CD4-positive, alpha-beta T cell treated with Interleukin-21 for 1 hour (primary cell): Measurements from ENCODE around the gene GJA4.
"Not testable (repeated sequence)": the region's sequence is repeated elsewhere in the genome, so short reads cannot be mapped to it uniquely, and the experiment has no call there.

ENCODE experiments used
- DNase-seq: peaks from one replicate; pipeline ENCODE4 v3.0.0-alpha.2; 2020

The GJA4 gene

DNA sequence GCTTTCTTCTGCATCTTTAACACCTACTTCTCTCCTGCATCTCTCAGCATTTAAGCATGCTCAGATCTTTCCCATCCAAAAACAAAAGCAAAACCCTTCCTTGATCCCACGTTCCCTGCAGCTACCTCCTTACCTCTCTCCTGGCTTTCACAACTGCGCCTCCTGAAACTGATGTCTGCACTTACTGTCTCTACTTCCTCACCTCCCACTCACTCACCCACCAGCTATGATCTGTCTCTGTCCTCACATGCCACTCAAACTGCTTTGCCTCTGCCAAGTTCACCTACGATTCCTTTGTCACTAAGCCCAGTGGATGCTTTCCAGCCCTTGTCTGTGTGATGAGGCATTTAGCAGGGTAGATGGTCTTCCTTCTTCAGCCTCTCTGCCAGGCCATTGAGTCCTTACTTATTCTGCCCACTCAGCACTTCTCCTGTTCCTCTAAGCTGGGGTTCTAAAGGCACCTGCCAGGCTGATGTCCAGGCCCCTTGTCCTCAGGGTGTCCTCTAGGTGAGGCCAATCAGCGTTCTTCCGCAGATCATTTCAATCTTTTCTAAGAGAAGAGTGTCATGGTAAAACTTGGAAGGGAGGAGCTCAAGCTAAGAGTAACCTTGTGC lies 21.8 kb upstream of the GJA4 start:
- no peak for DNase-seq

DNA sequence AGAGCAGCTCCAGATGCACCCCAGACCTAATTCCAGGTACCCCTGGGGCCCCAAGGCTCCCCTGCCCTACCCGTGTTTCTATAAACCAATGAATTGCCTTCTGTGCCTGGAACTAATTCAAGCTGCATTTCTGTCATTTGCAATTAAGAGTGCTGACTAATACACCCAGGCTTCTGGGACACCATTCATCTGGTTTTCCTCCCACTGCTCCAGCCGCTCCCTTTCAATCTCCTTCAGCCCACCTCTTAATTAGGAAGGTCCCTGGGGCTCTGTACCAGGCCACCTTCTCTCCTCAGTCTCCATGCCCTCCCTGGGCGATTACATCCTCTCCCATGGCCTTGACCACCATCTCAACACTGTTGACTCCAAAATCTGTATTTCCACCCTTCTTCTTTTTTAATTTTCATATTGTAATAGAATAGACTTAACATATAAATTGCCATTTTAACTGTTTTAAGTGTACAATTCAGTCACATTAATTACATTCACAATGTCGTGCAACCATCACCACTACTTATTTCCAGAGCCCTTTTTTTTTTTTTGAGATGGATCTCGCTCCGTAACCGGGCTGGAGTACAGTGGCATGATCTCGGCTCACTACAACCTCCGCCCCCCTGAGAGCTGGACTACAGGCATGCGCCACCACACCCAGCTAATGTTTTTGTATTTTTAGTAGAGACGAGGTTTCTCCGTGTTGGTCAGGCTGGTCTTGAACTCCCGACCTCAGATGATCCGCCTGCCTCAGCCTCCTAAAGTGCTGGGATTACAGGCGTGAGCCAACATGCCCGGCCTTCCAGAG lies 21.0 kb upstream of the GJA4 start:
- no peak for DNase-seq

DNA sequence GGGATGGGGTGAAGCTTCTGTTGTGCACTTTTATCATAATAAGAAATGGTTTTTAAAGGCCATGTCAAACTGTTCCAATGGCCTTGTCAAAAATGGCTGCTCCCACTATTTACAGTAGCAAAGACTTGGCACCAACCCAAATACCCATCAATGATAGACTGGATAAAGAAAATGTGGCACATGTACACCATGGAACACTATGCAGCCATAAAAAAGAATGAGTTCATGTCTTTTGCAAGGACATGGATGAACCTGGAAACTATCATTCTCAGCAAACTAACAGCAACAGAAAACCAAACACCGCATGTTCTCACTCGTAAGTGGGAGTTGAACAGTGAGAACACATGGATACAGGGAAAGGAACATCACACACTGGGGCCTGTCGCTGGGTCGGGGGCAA lies 19.7 kb upstream of the GJA4 start:
- DNase-seq, result not testable (repeated sequence)

DNA sequence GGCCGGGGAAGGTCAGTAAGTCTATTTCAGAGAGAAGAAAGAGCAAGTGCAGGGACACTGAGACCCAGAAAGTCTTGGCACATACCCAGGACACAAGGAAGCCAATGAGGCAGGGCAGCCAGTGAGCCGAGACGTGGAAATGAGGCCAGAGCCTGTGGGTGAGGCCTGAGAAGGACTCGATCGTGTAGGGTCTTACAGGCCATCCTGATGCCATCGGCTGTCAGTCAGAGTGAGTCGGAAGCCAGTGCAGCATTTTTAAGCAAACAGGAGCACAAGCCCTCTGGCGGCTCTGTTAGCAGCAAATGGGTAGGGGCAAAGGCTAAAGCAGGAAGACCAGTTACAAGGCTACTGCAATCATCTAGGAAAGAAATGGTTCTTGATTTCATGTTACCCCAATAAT lies 17.8 kb upstream of the GJA4 start:
- DNase-seq, result no peak

DNA sequence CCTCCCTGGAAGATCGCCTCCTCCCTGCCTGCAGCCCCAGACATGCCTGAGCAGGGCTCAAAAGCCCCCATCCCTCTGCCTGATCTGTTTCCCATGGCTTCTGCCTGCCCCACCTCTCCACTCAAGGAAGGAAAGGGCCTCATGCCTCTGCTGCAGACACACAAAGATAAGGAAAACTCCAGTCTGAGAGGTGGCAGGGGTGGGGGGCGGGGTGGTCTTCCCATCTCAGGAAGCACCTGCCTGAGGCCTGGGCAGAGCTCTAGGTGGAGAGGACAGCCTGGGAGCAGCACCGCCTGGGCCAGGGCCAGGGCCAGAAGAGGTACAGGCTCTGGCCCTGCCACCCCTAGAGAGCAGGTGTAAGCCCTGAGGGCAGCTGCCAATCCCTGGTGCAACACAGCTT lies 15.9 kb upstream of the GJA4 start:
- DNase-seq, result no peak

DNA sequence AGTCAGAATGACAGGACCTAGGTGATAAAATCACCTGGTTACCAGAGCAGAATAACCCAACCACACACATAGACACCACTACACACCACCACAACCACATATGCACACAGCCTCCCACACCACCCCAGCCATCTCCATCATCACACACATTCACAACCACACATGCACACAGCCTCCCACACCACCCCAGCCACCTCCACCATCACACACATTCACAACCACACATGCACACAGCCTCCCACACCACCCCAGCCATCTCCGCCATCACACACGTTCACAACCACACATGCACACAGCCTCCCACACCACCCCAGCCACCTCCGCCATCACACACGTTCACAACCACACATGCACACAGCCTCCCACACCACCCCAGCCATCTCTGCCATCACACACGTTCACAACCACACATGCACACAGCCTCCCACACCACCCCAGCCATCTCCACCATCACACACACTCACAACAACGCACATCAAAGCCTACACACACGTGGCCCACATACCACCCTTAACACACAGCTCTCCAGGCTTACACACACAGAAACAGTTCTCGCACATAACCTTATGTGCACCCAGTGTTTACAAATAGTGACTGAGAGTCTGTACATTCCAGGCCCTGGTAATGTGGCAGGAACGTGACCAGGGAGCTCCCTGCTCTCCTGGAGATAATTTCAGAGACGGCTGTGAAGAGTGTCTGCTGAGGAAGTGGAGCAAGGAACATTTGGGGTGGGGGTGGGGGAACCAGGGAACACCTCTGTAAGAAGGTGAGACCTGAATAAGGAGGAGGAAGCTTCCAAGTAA lies 15.1 kb upstream of the GJA4 start:
- no peak for DNase-seq

DNA sequence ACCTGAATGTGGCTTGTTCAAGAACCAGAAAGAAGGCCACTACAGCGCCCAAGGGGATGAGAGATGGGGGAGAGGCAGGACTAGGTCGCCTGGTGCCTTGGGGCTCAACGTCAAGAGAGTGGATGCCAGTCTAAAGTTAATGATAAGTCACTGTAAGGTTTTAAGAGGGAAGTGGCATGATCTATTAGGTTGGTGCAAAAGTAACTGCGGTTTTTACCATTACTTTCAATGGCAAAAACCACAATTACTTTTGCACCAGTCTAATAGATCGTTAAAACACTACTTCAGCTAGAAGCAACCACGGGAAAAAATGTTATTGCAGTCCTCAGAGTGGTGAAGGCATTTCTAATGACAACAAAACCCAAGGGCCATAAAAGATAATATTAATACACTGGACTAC lies 14.4 kb upstream of the GJA4 start:
- no peak for DNase-seq

DNA sequence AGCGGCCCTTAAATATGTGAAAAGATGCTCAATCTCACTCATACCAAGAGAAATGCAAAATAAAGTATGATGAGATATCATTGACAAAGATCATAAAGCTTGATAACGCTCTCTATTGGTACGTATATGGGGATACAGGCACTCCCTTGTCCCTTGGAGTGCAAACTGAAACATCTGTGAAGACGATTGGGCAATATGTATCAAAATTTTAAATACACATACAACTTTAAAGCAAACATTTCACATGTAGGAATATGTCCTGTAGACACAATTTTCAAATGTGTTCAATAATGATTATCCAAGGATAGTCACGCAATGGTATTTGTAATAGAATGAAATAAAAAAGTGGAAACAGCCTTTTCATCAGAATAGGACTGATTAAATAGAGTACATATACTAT lies 13.8 kb upstream of the GJA4 start:
- no peak for DNase-seq

DNA sequence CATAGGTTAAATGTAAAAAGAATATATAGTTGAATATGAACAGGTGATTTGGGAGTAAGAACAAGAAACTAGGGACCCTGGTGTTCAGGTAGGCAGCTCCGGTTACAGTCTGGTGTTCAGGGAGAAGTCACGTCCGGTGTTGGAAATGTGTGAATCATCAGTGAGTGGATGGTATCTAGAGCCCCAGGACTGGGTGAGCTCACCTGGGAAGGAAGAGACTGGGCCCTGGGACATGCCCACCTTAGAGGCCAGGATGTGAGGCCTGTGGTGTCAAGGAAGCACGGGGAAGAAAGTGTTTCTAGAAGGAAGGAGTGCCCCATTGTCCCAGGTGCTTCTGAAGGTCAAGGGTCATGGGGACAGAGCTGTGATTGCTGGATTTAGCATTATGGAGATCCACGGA lies 13.3 kb upstream of the GJA4 start:
- DNase-seq, result no peak

DNA sequence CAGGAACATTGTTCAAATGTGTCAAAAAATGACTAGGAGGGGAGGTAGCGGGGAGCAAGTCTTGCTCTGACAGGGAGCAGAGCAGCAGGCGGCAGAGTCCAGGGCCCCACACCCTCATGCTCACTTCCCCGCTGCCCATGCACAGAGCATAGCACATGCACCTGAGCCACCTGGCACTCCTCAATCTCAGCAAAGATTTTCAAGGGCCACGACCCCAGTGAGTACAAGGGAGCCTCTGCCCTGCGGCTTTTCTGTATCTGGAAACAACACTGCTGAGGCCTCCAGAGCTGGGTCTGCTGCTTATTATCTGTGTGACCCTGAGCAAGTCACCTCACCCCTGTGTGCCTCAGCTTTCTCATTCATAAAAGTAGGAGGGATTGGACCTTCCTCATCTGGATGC lies 12.8 kb upstream of the GJA4 start:
- no peak for DNase-seq

DNA sequence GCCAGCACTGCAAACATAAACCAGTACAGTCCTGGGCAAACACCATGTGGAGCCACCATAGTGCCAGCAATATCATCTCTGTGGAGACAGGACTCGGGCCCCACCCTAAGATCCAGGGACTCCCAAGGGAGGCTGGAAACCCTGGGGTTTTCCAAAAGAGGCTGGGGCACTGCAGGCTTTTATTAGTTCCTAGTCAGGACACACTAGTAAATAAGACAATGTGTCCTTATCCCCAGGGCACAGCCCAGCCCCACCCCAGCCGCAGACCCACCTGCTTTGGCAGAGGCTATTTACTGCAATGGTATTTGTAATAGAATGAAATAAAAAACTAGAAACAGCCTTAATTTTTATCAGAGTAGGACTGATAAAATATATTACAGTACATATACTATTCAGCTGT lies 12.3 kb upstream of the GJA4 start:
- DNase-seq, result no peak

DNA sequence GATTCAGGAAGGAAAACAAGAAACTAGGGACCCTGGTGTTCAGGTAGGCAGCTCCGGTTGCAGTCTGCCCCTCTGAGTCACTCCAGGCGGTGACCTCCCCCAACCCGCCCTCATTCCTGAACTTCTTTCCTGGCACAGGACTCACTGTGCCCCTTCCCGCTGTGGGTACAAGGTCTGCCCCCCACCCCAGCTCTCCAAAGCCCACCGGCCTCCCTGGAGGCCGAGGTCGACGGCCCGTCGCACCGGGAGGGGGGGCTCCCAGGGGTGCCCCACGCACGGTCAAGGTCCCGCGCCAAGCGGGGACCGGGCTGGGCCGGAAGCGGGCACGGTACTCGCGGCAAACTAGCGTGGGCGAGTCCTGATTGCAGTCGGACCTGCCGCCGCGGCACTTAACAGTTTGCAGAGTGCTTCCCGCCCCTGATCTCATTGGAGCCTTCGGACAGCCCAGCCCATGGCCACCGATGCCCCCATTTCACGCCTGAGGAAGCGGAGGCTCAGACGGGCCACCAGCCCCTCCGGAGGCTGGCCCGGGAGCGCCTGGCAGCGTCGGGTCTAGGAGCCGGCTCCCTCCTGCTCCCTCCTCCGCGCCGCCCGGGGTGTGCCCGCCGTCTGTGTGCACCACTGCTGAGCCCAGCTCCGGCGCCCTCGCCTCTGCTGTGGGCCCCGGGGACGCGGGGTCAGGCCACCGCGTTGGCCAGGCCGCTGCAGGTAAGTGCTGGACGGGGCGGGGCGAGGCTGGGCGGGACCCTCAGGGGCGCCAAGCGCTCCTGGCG lies 11.5 kb upstream of the GJA4 start, which contains the start of gene GJB3:
Gene GJB3 (plus strand): TSS at position 144 of the 773 bp plus-strand sequence. CDS start 3,549 bp downstream, outside the sequence.
- DNase-seq, result no peak

DNA sequence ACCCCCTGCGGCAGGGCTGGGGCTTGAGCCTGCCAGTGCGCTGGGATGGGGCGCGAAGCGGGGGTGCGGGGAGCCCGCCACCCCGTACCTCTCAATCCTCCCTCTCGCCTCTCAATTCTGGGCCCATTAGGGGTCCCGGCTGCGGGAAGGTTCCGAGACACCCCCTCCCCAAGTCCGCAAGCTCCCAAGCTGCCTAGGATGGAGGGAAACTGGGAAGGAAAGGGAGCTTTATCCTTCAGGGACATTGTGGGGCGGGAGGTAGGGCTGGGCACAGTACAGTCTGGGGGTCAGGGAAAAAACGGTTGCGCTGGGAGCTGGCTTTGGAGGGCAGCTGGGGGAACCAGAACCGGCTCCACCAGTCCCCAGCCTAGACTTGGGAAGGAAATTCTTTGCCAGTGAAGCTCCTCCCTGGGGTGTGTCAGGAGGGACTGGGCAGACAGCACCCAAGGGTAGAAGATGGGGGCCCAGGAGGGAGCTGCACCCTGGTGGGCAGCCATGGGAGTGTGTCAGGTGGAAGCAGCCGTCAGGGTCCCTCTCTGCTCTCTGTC lies 10.9 kb upstream of the GJA4 start:
- no peak for DNase-seq

DNA sequence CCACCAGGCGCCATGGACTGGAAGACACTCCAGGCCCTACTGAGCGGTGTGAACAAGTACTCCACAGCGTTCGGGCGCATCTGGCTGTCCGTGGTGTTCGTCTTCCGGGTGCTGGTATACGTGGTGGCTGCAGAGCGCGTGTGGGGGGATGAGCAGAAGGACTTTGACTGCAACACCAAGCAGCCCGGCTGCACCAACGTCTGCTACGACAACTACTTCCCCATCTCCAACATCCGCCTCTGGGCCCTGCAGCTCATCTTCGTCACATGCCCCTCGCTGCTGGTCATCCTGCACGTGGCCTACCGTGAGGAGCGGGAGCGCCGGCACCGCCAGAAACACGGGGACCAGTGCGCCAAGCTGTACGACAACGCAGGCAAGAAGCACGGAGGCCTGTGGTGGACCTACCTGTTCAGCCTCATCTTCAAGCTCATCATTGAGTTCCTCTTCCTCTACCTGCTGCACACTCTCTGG lies 8.0 kb upstream of the GJA4 start:
- DNase-seq, result no peak

DNA sequence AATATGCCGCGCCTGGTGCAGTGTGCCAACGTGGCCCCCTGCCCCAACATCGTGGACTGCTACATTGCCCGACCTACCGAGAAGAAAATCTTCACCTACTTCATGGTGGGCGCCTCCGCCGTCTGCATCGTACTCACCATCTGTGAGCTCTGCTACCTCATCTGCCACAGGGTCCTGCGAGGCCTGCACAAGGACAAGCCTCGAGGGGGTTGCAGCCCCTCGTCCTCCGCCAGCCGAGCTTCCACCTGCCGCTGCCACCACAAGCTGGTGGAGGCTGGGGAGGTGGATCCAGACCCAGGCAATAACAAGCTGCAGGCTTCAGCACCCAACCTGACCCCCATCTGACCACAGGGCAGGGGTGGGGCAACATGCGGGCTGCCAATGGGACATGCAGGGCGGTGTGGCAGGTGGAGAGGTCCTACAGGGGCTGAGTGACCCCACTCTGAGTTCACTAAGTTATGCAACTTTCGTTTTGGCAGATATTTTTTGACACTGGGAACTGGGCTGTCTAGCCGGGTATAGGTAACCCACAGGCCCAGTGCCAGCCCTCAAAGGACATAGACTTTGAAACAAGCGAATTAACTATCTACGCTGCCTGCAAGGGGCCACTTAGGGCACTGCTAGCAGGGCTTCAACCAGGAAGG lies 7.4 kb upstream of the GJA4 start:
- DNase-seq, result no peak

DNA sequence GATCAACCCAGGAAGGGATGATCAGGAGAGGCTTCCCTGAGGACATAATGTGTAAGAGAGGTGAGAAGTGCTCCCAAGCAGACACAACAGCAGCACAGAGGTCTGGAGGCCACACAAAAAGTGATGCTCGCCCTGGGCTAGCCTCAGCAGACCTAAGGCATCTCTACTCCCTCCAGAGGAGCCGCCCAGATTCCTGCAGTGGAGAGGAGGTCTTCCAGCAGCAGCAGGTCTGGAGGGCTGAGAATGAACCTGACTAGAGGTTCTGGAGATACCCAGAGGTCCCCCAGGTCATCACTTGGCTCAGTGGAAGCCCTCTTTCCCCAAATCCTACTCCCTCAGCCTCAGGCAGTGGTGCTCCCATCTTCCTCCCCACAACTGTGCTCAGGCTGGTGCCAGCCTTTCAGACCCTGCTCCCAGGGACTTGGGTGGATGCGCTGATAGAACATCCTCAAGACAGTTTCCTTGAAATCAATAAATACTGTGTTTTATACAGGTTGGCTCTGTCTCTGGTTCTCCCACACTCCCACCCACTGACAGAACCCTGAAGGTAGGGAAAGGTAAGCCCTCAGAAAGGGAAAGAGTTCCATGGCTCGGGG lies 6.8 kb upstream of the GJA4 start:
- no peak for DNase-seq

DNA sequence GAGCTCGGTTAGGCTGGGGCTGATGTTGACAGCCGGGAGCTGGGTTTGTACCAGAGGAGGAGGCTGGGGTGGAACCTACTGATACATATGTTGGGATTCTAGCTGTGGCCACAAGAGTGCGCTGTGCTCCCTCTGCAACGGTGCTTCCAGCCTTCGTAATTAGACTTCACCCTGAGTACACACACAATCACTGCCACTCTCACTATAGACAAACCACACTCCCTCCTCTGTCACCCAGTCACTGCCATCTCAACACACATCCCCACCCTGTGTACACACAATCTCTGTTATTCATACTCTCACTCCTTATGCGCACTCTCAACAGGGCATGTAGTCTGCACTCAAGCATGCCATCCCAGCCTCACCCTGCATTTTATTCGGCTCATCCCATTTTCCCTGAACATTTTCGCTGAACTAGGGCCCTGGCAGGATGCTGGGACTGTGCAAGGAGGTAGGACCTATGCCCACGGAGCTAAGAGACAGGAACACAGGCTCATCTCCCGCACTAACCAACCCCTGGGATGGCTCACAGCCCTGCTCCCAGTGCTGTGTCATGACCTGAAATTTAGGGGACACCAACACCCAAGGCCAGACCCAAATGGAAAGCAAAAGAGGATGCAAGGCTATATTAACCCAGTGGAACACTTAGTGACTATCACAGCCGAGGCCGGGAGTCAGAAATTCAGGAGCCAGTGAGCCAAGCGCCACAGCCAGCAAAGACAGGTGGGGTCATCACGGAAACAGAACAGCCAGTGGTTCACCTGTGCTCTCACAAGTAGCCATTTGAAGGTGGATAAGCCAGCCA lies 6.1 kb upstream of the GJA4 start:
- DNase-seq, result peak; percentile 63

DNA sequence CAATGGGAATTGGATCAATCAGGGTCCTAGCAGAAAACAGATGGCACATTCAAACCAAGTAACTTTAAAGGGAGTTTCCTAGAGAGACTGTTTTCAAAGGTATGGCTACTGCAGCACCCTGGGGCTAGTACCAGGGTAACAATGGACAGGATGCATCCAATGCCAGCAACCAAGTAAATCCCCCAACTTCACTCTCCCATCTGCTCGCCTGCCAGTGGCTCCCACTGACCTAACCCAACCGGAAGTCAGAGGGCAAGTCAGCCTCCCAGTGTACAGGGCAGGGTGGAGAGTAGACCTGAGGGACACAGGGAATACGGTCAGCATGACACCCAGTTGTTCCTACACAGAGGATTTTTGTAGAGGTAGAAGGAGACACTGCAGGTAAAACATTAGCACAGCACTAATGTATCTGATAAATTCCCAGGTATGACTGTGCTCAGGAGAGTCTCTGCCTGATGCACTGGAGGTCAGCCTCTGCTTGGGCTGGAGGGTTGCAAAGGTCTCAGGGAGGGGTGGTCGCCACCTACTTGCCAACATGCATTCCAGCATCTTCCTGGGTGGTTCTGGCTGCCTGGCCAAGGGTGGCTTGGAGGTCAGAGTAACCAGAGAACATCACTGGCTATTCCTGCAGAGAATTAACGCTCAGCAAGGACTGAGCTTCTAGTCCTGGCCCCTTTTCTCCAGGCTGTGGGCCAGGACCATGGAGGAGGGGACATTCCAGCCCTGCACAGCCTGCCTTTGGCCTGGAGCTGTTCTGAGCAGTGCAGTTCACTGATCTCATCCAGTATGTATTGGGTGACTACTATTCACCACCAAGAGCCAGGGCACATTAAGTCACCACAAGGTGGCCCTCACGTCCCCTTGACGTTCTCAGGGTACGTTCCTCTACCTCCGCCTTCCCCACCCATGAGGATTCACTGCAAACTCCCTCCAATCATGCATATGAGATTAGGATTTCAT lies 5.1 kb upstream of the GJA4 start:
- no peak for DNase-seq

DNA sequence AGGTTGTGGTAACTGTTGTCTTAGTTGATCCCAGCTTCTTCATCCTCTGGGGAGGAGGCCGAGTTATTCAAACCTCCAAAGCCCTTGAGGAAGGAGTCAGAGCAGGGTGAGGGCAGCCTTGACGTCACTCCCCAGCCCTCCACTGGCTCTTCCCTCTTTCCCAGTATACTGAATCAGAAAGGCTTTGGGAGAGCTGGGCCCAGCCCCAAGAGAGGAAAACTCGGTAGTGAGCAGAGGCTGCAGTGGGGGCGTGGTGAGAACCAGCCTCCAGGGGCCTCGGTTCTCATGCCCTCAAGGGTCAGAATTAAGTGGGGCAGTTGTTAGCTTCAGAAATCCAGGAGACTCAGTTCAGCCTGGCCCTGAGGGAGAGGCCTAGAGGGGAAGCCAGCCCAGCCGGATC lies 1.8 kb upstream of the GJA4 start:
- no peak for DNase-seq

DNA sequence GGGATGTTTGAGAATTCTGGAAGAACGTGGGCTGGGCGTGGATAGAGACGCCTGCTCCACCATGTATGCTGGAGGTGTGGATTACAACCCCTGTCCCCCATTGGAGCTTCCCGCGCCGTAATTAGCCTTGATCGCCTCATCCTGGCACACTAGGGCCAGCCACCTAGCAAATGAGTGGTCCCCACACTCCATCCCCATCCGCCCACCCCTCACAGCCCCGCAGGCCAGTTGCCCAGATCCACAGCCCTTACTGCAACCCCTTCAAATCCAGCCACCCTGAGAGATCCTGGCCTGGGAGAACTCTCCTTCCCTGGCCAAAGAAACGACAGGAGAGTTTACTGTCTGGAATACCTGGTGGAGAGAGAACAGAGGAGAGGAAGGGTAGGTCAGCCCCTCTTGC lies 375 bp upstream of the GJA4 start:
- no peak for DNase-seq
